Heart left ventricle (tissue), 13 donors: ENCODE measurements around the gene WNK2.

ENCODE experiments used
- POLR2A ChIP-seq, 2 donors: fragments of 450-650 bp; IDR thresholded peaks; one replicate each; pipeline ENCODE4 v1.6.1; 2017; ENCODE audit warnings: antibody characterized with exemption in 2 of 2, mild to moderate bottlenecking in 2 of 2, moderate library complexity in 2 of 2
- TF ChIP-seq, protein P1 (sequence below), 12 donors: fragments of 200-600 bp; sonication (generic) in 4 of 12; IDR thresholded peaks; one replicate each; pipeline versions ENCODE4 v1.5.0 to v1.8.0; 2018 to 2022; ENCODE audit warnings: antibody characterized with exemption in 12 of 12, mild to moderate bottlenecking in 5 of 12
- donor health status: ischemic (EF 13 %, LVEDD 7.1; RV severe dilation, severe dysfunction).
- donor health status: DM: no; HTN: yes; CAD: no.
- donor health status: DM: no; HTN: no; CAD: no.
- donor health status: ischemic (EF 25% LVEDD 6.9; RV normal size, moderate dysfunction).
- donor health status: ischemic (EF 25% LVEDD 5.7; RV mildly dilated, moderate dysfunction).
- donor health status: ischemic (EF 35%, LVEDD 5.7; RV mildly dilated, moderate dysfunction).
- donor health status: nonischemic (EF 11% LVEDD 7.7; RV severe dilation, severe dysfunction).
- donor health status: DM: yes; HTN: yes; CAD: no.
- donor health status: PGD.
- donor health status: ischemic (EF 29% LVEDD 5.4; RV normal size, mild dysfunction).
- donor health status: nonischemic (EF 23%, LVEDD 6.1; RV moderate dilation, normal function).

DNA sequence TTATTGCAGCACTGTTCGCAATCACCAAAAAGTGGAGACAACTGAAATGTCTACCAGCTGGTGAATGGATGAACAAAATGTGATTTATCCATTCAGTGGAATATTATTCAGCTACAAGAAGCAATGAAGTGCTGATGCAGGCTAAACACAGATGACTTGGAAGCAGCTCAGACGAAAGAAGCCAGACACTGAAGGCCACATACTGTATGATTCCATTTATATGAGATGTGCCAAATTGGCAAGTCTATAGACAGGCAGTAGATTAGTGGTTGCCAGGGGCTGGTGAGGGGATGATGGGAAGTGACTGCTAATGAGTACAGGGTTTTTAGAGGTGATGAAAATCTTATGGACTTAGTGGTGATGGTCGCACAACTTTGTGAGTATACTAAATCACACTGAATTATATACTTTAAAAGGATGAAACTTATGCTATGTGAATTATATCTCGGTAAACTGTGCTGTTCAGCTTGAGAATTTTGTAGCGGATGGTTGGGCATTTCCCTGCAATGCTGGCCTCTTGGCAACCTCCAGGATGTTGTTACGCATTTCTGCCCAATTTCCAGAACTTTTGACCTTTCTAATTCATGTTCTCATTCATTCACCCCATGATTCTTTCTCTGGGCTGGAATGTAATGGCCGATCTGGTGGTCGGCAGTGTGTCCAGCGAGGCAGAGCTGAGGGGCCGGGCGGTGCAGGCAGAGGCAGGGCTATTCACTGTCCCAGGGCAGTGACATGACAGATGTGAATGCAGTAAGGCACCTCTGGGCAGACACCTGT lies 22.0 kb upstream of the WNK2 start:
- TF ChIP-seq, protein P1, sequence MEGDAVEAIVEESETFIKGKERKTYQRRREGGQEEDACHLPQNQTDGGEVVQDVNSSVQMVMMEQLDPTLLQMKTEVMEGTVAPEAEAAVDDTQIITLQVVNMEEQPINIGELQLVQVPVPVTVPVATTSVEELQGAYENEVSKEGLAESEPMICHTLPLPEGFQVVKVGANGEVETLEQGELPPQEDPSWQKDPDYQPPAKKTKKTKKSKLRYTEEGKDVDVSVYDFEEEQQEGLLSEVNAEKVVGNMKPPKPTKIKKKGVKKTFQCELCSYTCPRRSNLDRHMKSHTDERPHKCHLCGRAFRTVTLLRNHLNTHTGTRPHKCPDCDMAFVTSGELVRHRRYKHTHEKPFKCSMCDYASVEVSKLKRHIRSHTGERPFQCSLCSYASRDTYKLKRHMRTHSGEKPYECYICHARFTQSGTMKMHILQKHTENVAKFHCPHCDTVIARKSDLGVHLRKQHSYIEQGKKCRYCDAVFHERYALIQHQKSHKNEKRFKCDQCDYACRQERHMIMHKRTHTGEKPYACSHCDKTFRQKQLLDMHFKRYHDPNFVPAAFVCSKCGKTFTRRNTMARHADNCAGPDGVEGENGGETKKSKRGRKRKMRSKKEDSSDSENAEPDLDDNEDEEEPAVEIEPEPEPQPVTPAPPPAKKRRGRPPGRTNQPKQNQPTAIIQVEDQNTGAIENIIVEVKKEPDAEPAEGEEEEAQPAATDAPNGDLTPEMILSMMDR (IDR thresholded peaks at IDR 0.05) = no peak
- no peak for TF ChIP-seq POLR2A (IDR thresholded peaks at IDR 0.05)
